Hematopoietic multipotent progenitor cell treated with erythropoietin and hydrocortisone succinate and interleukin-3 and kit ligand, for 4 days (in vitro differentiated cells): ENCODE data around the gene GLI3.

Experiments
- DNase-seq: peaks from one replicate; pipeline ENCODE4 v3.0.0-alpha.2; 2015

GLI3 gene

GRCh38 chr7:42235741-42236161, 1.3 kb downstream of the GLI3 start:
- DNase-seq: no peak

- DNase-seq: no peak
These were observed 2.3 kb downstream of the GLI3 start for GRCh38 chr7:42234736-42235135.

GRCh38 chr7:42233695-42234331, 3.2 kb downstream of the GLI3 start:
- no peak for DNase-seq

GRCh38 chr7:42233171-42233570, 3.8 kb downstream of the GLI3 start:
- no peak for DNase-seq

GRCh38 chr7:42232275-42232674, 4.7 kb downstream of the GLI3 start:
- no peak for DNase-seq

- no peak for DNase-seq
These were observed 5.8 kb downstream of the GLI3 start for GRCh38 chr7:42231043-42231787.

GRCh38 chr7:42227936-42228591, 8.9 kb downstream of the GLI3 start:
- DNase-seq: peak; percentile 8

GRCh38 chr7:42227541-42227935, 9.5 kb downstream of the GLI3 start:
- DNase-seq: peak; percentile 18

- DNase-seq: no peak
These were observed 10.0 kb downstream of the GLI3 start for GRCh38 chr7:42227021-42227420.

- peak; percentile 20 for DNase-seq
These were observed 10.6 kb downstream of the GLI3 start for GRCh38 chr7:42226354-42226941.

GRCh38 chr7:42224391-42225003, 12.5 kb downstream of the GLI3 start:
- no peak for DNase-seq

GRCh38 chr7:42222891-42223290, 14.1 kb downstream of the GLI3 start:
- DNase-seq: no peak

- no peak for DNase-seq
These were observed 14.9 kb downstream of the GLI3 start for GRCh38 chr7:42222125-42222524.

GRCh38 chr7:42221304-42221703, 15.7 kb downstream of the GLI3 start:
- no peak for DNase-seq

GRCh38 chr7:42219447-42219846, 17.6 kb downstream of the GLI3 start:
- DNase-seq: no peak

GRCh38 chr7:42218248-42218647, 18.8 kb downstream of the GLI3 start:
- no peak for DNase-seq

GRCh38 chr7:42217548-42217947, 19.5 kb downstream of the GLI3 start:
- DNase-seq: no peak

GRCh38 chr7:42217053-42217452, 20.0 kb downstream of the GLI3 start:
- DNase-seq: no peak

GRCh38 chr7:42214060-42214679, 22.8 kb downstream of the GLI3 start:
- no peak for DNase-seq

- no peak for DNase-seq
These were observed 23.9 kb downstream of the GLI3 start for GRCh38 chr7:42213093-42213492.

GRCh38 chr7:42212541-42213090, 24.4 kb downstream of the GLI3 start:
- DNase-seq: no peak

- no peak for DNase-seq
These were observed 25.1 kb downstream of the GLI3 start for GRCh38 chr7:42211938-42212337.

- DNase-seq: no peak
These were observed 26.2 kb downstream of the GLI3 start for GRCh38 chr7:42210779-42211178.
